GM12892 (cell line): ENCODE results near the gene ZNF181.
A peak's percentile ranks its signal among the peaks of the same experiment; 100 is the strongest.

Source experiments
- DNase-seq: peaks from one replicate; pipeline ENCODE4 v3.0.0; 2011; ENCODE audit not compliant: insufficient read length
- FAIRE-seq: peaks from 2 replicates; lab custom pipeline; 2011; peaks lifted over from hg19 to GRCh38; lab: Jason Lieb, UNC
- POLR2A ChIP-seq: IDR thresholded peaks from 2 replicates; pipeline ENCODE4 v1.6.1; 2011; ENCODE audit warnings: low read depth, low read length, control low read depth
- POLR2AphosphoS5 ChIP-seq: IDR thresholded peaks from 2 replicates; pipeline ENCODE4 v1.6.1; 2011; ENCODE audit warnings: low read depth, low read length, control low read depth
- TAF1 ChIP-seq: IDR thresholded peaks from 2 replicates; pipeline ENCODE4 v1.6.1; 2011; ENCODE audit warnings: low read depth, mild to moderate bottlenecking, control low read depth, low read length, borderline replicate concordance

ZNF181 gene

GRCh38 chr19:34722353-34722752 lies 11.7 kb upstream of the ZNF181 start:
- DNase-seq: no peak
- TF ChIP-seq POLR2AphosphoS5 (no peak), POLR2A (no peak), TAF1 (no peak)
- FAIRE-seq: no peak

- no peak for TF ChIP-seq POLR2A
- TF ChIP-seq TAF1: no peak
- no peak for TF ChIP-seq POLR2AphosphoS5
- no peak for FAIRE-seq
- no peak for DNase-seq
Observed at GRCh38 chr19:34725400-34725799, 8.6 kb upstream of the ZNF181 start.

GRCh38 chr19:34731019-34731829 lies 2.8 kb upstream of the ZNF181 start:
- no peak for FAIRE-seq
- no peak for TF ChIP-seq POLR2A
- TF ChIP-seq TAF1: no peak
- no peak for TF ChIP-seq POLR2AphosphoS5
- no peak for DNase-seq

- TF ChIP-seq POLR2A: no peak
- no peak for TF ChIP-seq POLR2AphosphoS5
- no peak for TF ChIP-seq TAF1
- FAIRE-seq (no peak), DNase-seq (no peak)
Observed at GRCh38 chr19:34731964-34732363, 2.1 kb upstream of the ZNF181 start.

GRCh38 chr19:34732612-34733211 lies 1.3 kb upstream of the ZNF181 start:
- no peak for TF ChIP-seq TAF1
- no peak for TF ChIP-seq POLR2A
- FAIRE-seq (no peak), DNase-seq (peak; percentile 11)

- DNase-seq (peak; percentile 31), FAIRE-seq (no peak)
- TF ChIP-seq TAF1: no peak
- no peak for TF ChIP-seq POLR2AphosphoS5
- no peak; the same call in 1 of the 2 replicates for TF ChIP-seq POLR2A
Observed at GRCh38 chr19:34733266-34733745, 737 bp upstream of the ZNF181 start.

- FAIRE-seq: no peak
- DNase-seq: no peak
- TF ChIP-seq TAF1 (no peak), POLR2A (no peak), POLR2AphosphoS5 (no peak)
Observed at GRCh38 chr19:34734537-34735103, 577 bp downstream of the ZNF181 start.

- FAIRE-seq: no peak
Observed at GRCh38 chr19:34744896-34745690, 11.1 kb downstream of the ZNF181 start.

GRCh38 chr19:34757441-34757840 lies 23.4 kb downstream of the ZNF181 start:
- no peak for DNase-seq
- FAIRE-seq: no peak
- TF ChIP-seq TAF1: no peak
- no peak for TF ChIP-seq POLR2AphosphoS5
- TF ChIP-seq POLR2A: no peak

More at GRCh38 chr19:34744896-34745690, 11.1 kb downstream of the ZNF181 start:
- DNase-seq: no peak
- TF ChIP-seq POLR2A (no peak), POLR2AphosphoS5 (no peak), TAF1 (no peak)

GRCh38 chr19:34759218-34759917 lies 25.3 kb downstream of the ZNF181 start:
- no peak for DNase-seq
- TF ChIP-seq POLR2AphosphoS5: no peak
- no peak for TF ChIP-seq POLR2A
- no peak for TF ChIP-seq TAF1
- FAIRE-seq: no peak

- FAIRE-seq: no peak
- no peak for DNase-seq
- TF ChIP-seq TAF1: no peak
- TF ChIP-seq POLR2AphosphoS5: no peak
- no peak for TF ChIP-seq POLR2A
Observed at GRCh38 chr19:34766386-34766785, 32.3 kb downstream of the ZNF181 start.
